AG09309 (cell line): Measurements from ENCODE around the gene TRIM66.

Source experiments
- DNase-seq: peaks from one replicate; pipeline ENCODE4 v3.0.0-alpha.2; 2010; ENCODE audit warnings: low read depth
- H3K4me3 ChIP-seq: 2 replicates; pipeline ENCODE4 v1.5.1; 2011; ENCODE audit warnings: mild to moderate bottlenecking, low read depth, low read length, moderate library complexity; ENCODE audit not compliant: control insufficient read depth
- TF ChIP-seq, protein P1 (sequence below): IDR thresholded peaks from 2 replicates; pipeline ENCODE4 v1.5.1; 2011; ENCODE audit warnings: mild to moderate bottlenecking, low read depth, low read length, inconsistent platforms; ENCODE audit not compliant: insufficient read depth, control insufficient read depth; ENCODE audit errors: missing control alignments

The TRIM66 gene

DNA sequence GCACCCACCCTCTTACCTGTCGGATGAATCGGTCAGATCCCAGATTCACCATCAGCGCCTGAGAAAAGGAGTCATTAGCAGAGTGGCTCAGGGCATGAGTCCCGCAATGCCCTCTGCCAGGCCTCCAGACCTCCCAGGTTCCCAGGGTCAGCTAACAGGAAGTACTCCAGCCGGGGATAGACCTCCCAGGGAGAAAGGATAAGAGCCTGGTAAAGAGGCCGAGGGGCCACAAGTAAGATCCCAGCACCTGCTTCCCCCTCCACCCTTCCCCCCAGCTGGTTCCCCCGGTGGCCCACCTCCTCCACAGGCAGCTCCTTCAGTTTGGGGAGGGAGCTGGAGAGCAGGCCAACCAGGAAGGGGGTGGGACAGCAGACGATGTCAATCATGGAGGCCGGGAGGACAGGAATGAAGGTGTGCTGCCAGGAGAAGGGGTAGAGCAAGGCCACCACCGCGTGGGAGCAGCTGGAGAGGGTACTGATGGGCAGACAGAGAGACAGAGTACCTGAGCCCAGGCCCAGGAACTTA is 16.5 kb upstream of the TRIM66 start:
- TF ChIP-seq, protein P1, sequence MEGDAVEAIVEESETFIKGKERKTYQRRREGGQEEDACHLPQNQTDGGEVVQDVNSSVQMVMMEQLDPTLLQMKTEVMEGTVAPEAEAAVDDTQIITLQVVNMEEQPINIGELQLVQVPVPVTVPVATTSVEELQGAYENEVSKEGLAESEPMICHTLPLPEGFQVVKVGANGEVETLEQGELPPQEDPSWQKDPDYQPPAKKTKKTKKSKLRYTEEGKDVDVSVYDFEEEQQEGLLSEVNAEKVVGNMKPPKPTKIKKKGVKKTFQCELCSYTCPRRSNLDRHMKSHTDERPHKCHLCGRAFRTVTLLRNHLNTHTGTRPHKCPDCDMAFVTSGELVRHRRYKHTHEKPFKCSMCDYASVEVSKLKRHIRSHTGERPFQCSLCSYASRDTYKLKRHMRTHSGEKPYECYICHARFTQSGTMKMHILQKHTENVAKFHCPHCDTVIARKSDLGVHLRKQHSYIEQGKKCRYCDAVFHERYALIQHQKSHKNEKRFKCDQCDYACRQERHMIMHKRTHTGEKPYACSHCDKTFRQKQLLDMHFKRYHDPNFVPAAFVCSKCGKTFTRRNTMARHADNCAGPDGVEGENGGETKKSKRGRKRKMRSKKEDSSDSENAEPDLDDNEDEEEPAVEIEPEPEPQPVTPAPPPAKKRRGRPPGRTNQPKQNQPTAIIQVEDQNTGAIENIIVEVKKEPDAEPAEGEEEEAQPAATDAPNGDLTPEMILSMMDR, result no peak
- DNase-seq, result no peak
- H3K4me3 ChIP-seq, result no peak overlapping the region

DNA sequence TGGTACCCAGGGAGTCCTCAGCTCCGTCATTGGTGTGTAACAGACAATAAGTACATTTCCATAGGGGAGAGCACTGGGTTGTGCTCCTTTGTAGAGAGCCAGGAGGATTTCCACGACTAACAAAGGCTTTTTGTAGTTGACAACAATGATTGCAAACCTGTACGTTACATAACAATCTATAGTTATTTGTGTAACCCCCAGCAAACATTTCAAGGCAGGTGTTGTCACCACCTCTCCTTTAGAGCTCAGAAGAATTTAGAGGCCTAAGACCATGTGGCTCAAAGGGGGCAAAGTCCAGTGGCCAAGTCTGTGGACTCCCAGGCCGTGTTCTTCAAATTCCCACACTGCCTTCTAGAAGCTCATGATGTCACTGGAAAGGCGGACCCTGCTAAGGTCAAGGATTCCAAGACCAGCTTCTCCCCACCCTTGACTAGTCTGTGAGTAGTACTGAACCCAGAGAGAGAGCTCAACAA is 15.9 kb upstream of the TRIM66 start:
- no peak for DNase-seq
- H3K4me3 ChIP-seq, result no peak overlapping the region
- TF ChIP-seq, protein P1, result no peak

DNA sequence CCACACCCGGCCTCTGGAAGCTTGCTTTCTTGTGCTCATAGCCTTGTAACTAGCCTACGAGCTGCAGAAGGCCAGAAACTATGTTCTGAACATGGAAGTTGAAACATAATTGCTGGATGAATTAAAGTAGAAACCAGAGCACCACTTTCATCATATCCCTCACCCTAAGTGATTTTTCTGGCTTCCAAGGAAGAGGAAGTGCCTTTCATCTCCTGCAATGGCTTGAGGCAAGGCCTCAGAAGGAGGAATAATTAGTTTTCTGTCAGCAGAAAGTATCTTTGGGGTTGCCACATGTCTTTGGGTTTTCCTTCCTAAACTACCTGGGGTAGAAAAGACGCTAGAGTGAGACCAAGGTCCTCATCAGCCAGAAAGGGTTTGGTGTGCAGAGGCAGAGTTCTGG is 14.6 kb upstream of the TRIM66 start:
- H3K4me3 ChIP-seq, result no peak overlapping the region
- TF ChIP-seq, protein P1, result no peak
- DNase-seq, result no peak

DNA sequence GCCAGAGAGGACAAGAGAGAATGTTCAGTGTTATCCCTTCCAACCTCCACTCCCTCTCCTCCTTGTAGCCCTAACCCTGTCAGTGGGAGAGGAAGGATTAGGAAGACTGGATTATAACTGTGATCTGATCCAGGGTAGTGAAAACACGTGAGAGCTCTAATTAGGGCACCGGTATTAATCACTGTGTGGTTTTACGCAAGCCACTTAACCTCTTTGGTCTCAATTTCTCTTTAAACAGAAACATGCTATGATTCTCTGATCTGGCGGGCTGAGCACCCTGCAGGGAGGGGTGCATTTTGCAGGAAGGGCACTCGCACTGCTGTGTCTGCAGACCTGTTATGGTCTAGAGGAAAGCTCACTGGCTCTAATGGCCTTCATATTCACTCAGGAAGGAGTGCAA is 11.7 kb upstream of the TRIM66 start:
- TF ChIP-seq, protein P1, result no peak
- no peak overlapping the region for H3K4me3 ChIP-seq
- DNase-seq, result no peak

DNA sequence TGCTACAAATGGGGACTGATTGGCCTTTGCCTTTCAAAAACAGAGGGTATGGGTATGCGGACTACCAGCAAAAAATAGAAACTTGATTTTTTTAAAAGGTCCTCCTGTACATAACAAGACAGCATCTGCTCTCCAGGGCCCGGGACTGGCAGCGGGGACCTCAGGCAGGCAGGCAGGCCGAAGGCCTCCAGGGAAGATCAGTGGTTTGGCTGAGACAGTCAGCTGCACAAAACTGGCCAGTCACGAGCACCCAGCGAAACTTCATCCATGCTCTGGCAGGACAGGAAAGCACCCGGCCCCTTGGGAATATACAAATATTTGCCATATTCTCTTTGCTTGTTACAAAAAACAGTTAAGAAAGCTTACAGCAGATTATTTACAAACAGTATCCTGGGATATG is 11.1 kb upstream of the TRIM66 start:
- no peak for DNase-seq
- H3K4me3 ChIP-seq, result no peak overlapping the region
- TF ChIP-seq, protein P1, result no peak

DNA sequence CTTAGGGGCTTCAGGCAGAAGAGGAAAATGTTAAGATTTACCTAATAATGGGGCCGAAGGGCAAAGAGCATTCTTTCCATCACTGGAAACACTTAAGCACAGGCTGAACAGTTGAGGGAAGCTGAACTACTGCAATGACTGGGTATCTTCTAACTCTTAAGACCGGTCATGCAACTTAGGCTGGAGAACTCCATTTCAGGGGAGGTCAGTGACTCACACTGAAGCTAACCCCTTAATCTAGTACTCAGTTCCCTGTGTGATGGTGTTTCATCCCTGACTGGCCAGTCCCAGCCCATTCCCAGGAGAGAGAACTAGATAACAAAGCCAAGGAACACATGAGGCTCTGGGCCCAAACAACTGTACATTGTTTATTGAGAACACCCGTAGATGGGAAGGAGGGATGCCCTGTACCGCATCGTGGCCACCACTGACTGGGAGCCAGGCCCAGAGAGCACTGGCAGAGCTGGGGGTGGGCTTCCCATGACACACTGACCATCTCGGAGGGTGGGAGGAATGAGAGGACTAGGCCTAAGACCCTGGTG is 10.6 kb upstream of the TRIM66 start:
- H3K4me3 ChIP-seq, result no peak overlapping the region
- TF ChIP-seq, protein P1, result no peak
- DNase-seq, result no peak
